Measurements from ENCODE around the gene ITGA5. TPM values are rescaled to one million over a fixed set of nuclear protein-coding genes. Genes with fewer than 3 reads are reported as not detected.

Gene ITGA5
- total RNA-seq, 2 donors from 2014 or later, result 44.2 to 99.4 TPM

GRCh38 chr12:54384591-54385041, 34.5 kb downstream of the ITGA5 start, which contains the start of gene ZNF385A:
Gene ZNF385A (minus strand): TSS chr12:54384733. CDS start chr12:54384514, 219 bp downstream.
- TF ChIP-seq POLR2A (IDR thresholded peaks at IDR 0.05) (no peak), POLR2AphosphoS5 (IDR thresholded peaks at IDR 0.05) (no peak)
- TF ChIP-seq, protein P1, sequence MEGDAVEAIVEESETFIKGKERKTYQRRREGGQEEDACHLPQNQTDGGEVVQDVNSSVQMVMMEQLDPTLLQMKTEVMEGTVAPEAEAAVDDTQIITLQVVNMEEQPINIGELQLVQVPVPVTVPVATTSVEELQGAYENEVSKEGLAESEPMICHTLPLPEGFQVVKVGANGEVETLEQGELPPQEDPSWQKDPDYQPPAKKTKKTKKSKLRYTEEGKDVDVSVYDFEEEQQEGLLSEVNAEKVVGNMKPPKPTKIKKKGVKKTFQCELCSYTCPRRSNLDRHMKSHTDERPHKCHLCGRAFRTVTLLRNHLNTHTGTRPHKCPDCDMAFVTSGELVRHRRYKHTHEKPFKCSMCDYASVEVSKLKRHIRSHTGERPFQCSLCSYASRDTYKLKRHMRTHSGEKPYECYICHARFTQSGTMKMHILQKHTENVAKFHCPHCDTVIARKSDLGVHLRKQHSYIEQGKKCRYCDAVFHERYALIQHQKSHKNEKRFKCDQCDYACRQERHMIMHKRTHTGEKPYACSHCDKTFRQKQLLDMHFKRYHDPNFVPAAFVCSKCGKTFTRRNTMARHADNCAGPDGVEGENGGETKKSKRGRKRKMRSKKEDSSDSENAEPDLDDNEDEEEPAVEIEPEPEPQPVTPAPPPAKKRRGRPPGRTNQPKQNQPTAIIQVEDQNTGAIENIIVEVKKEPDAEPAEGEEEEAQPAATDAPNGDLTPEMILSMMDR (IDR thresholded peaks at IDR 0.05), result no peak
- H3K4me3 ChIP-seq, result no peak within 1 kb of the TSS
- H3K9me3 ChIP-seq, result no peaks in the 10 kb centered on the region
- no peaks in the 10 kb centered on the region for H3K27me3 ChIP-seq (replicated peaks; ENCODE audit: insufficient read depth)
- H3K36me3 ChIP-seq, result no peaks in the 10 kb centered on the region
- peak within 1 kb of the TSS; percentile 90 to 94 for H3K27ac ChIP-seq
- intact Hi-C loops (cut with DNase I), result no loop called here
- peaks cover 8% of the 10 kb centered on the region for H3K4me1 ChIP-seq (replicated peaks)
- 86% methylated on average over 1 of the region's 1 CpG for WGBS
- DNase-seq (ENCODE audit: low spot score), result no peak

GRCh38 chr12:54383041-54383609, 35.9 kb downstream of the ITGA5 start:
- WGBS, result 81% methylated on average over 3 of the region's 3 CpGs
- no peak for DNase-seq (ENCODE audit: low spot score)
- H3K36me3 ChIP-seq, result no peaks in the 10 kb centered on the region
- H3K27me3 ChIP-seq (replicated peaks; ENCODE audit: insufficient read depth), result no peaks in the 10 kb centered on the region
- H3K27ac ChIP-seq, result no peak overlapping the region
- no peaks in the 10 kb centered on the region for H3K9me3 ChIP-seq
- H3K4me3 ChIP-seq, result no peak overlapping the region
- peaks cover 12% of the 10 kb centered on the region for H3K4me1 ChIP-seq (replicated peaks)
- intact Hi-C loops (cut with DNase I), result no loop called here
- TF ChIP-seq POLR2A (IDR thresholded peaks at IDR 0.05), result no peak
- TF ChIP-seq, protein P1 (IDR thresholded peaks at IDR 0.05), result no peak
- TF ChIP-seq POLR2AphosphoS5 (IDR thresholded peaks at IDR 0.05), result no peak

- H3K9me3 ChIP-seq, result no peaks in the 10 kb centered on the region
- no peak overlapping the region for H3K4me3 ChIP-seq
- 88% methylated on average over 4 of the region's 4 CpGs for WGBS
- intact Hi-C loops (cut with DNase I), result no loop called here
- no peaks in the 10 kb centered on the region for H3K36me3 ChIP-seq
- H3K27me3 ChIP-seq (replicated peaks; ENCODE audit: insufficient read depth), result no peaks in the 10 kb centered on the region
- peaks cover 4% of the 10 kb centered on the region for H3K4me1 ChIP-seq (replicated peaks)
- DNase-seq (ENCODE audit: low spot score), result no peak
- TF ChIP-seq POLR2AphosphoS5 (IDR thresholded peaks at IDR 0.05) (no peak), POLR2A (IDR thresholded peaks at IDR 0.05) (no peak)
- TF ChIP-seq, protein P1 (IDR thresholded peaks at IDR 0.05), result no peak
- no peak overlapping the region for H3K27ac ChIP-seq
Measured at GRCh38 chr12:54381136-54381535, 37.9 kb downstream of the ITGA5 start.

- H3K9me3 ChIP-seq, result no peaks in the 10 kb centered on the region
- peak overlapping the region; percentile 31 to 44 for H3K4me3 ChIP-seq
- peak; percentile 84 for DNase-seq (ENCODE audit: low spot score)
- WGBS, result 20% methylated on average over 19 of the region's 19 CpGs
- H3K27me3 ChIP-seq (replicated peaks; ENCODE audit: insufficient read depth), result no peaks in the 10 kb centered on the region
- TF ChIP-seq POLR2A (IDR thresholded peaks at IDR 0.05) (no peak), POLR2AphosphoS5 (IDR thresholded peaks at IDR 0.05) (peak; percentile 68)
- TF ChIP-seq, protein P1 (IDR thresholded peaks at IDR 0.05), result peak; percentile 94 to 99 (median 98)
- H3K27ac ChIP-seq, result peak overlapping the region; percentile 50 to 75
- H3K4me1 ChIP-seq (replicated peaks), result peaks cover 4% of the 10 kb centered on the region
- intact Hi-C loops (cut with DNase I), result no loop called here
- H3K36me3 ChIP-seq, result no peaks in the 10 kb centered on the region
Measured at GRCh38 chr12:54379398-54380201, 39.5 kb downstream of the ITGA5 start.

Data from prostate gland (tissue), 2 donors.